IMR-90 (cell line): ENCODE measurements around the gene PNPLA2.

Source experiments
- BHLHE40 ChIP-seq: fragments of 150-350 bp; IDR thresholded peaks from 2 replicates; pipeline ENCODE4 v1.6.1; 2016; ENCODE audit warnings: mild to moderate bottlenecking, low read depth, low read length
- CEBPB ChIP-seq: IDR thresholded peaks from 2 replicates; pipeline ENCODE4 v1.6.1; 2012; ENCODE audit warnings: low read depth, low read length, improper control_type of control experiment
- CTCF ChIP-seq: conservative IDR thresholded peaks from 2 replicates; pipeline ENCODE4 v1.5.1; 2012; ENCODE audit warnings: mild to moderate bottlenecking, low read depth, low read length, improper control_type of control experiment
- ELK1 ChIP-seq: fragments of 150-350 bp; IDR thresholded peaks from 2 replicates; pipeline ENCODE4 v1.6.1; 2016; ENCODE audit warnings: low read depth, mild to moderate bottlenecking, low read length, moderate library complexity, borderline replicate concordance
- FOS ChIP-seq: fragments of 150-350 bp; IDR thresholded peaks from 2 replicates; pipeline ENCODE4 v1.6.1; 2016; ENCODE audit warnings: low read depth, low read length
- MAFK ChIP-seq: IDR thresholded peaks from 2 replicates; pipeline ENCODE4 v1.6.1; 2012; ENCODE audit warnings: low read depth, low read length, improper control_type of control experiment
- MXI1 ChIP-seq: IDR thresholded peaks from 2 replicates; pipeline ENCODE4 v1.6.1; 2012; ENCODE audit warnings: low read depth, mild to moderate bottlenecking, low read length, moderate library complexity, borderline replicate concordance
- NFE2L2 ChIP-seq: fragments of 150-350 bp; IDR thresholded peaks from 2 replicates; pipeline ENCODE4 v1.6.1; 2016; ENCODE audit warnings: low read depth, mild to moderate bottlenecking, low read length
- POLR2A ChIP-seq: IDR thresholded peaks from 2 replicates; pipeline ENCODE4 v1.6.1; 2012; ENCODE audit warnings: mild to moderate bottlenecking, low read depth, low read length
- RAD21 ChIP-seq: IDR thresholded peaks from 2 replicates; pipeline ENCODE4 v1.6.1; 2012; ENCODE audit warnings: low read length, improper control_type of control experiment
- RCOR1 ChIP-seq: IDR thresholded peaks from 2 replicates; pipeline ENCODE4 v1.6.1; 2012; ENCODE audit warnings: mild to moderate bottlenecking, low read length, improper control_type of control experiment; ENCODE audit not compliant: insufficient replicate concordance
- RFX5 ChIP-seq: IDR thresholded peaks from 2 replicates; pipeline ENCODE4 v1.8.0; 2012; ENCODE audit warnings: low read depth, mild to moderate bottlenecking, low read length, moderate library complexity
- SMC3 ChIP-seq: fragments of 150-350 bp; IDR thresholded peaks from 2 replicates; pipeline ENCODE4 v1.6.1; 2016; ENCODE audit warnings: low read depth, mild to moderate bottlenecking, antibody characterized with exemption, low read length, moderate library complexity
- USF2 ChIP-seq: fragments of 150-350 bp; IDR thresholded peaks from 2 replicates; pipeline ENCODE4 v1.6.1; 2017; ENCODE audit warnings: mild to moderate bottlenecking, antibody characterized with exemption, low read length, low read depth

GRCh38 chr11:830295-831117 is 11.8 kb downstream of the PNPLA2 start:
- no peak for TF ChIP-seq POLR2A
- TF ChIP-seq CTCF, result no peak
- TF ChIP-seq FOS, result no peak
- TF ChIP-seq USF2, result no peak
- TF ChIP-seq MXI1, result no peak
- TF ChIP-seq MAFK, result no peak
- TF ChIP-seq CEBPB, result no peak
- TF ChIP-seq SMC3, result no peak
- TF ChIP-seq RAD21, result no peak
- TF ChIP-seq RFX5, result no peak
- TF ChIP-seq BHLHE40, result no peak
- no peak for TF ChIP-seq ELK1
- TF ChIP-seq RCOR1, result no peak
- no peak for TF ChIP-seq NFE2L2
